Ishikawa (cell line): ENCODE results near the gene GAREM1.

Source experiments
- CEBPB ChIP-seq: IDR thresholded peaks from 2 replicates; pipeline ENCODE4 v1.6.1; 2012
- CREB1 ChIP-seq: IDR thresholded peaks from 2 replicates; pipeline ENCODE4 v1.6.1; 2012; ENCODE audit warnings: low read depth
- EGR1 ChIP-seq: IDR thresholded peaks from 2 replicates; pipeline ENCODE4 v1.6.1; 2012
- EP300 ChIP-seq: IDR thresholded peaks from 2 replicates; pipeline ENCODE4 v1.6.1; 2012; ENCODE audit warnings: borderline replicate concordance
- FOXM1 ChIP-seq: IDR thresholded peaks from 2 replicates; pipeline ENCODE4 v1.6.1; 2012; ENCODE audit warnings: low read depth, borderline replicate concordance
- MAX ChIP-seq: IDR thresholded peaks from 2 replicates; pipeline ENCODE4 v1.6.1; 2012
- NFIC ChIP-seq: IDR thresholded peaks from 2 replicates; pipeline ENCODE4 v1.6.1; 2012
- RAD21 ChIP-seq: IDR thresholded peaks from 2 replicates; pipeline ENCODE4 v1.6.1; 2012; ENCODE audit warnings: low read depth
- REST ChIP-seq: IDR thresholded peaks from 2 replicates; pipeline ENCODE4 v1.6.1; 2012; ENCODE audit warnings: low read depth, mild to moderate bottlenecking
- TAF1 ChIP-seq: IDR thresholded peaks from 2 replicates; pipeline ENCODE4 v1.6.1; 2012; ENCODE audit warnings: low read depth, mild to moderate bottlenecking
- TCF12 ChIP-seq: IDR thresholded peaks from 2 replicates; pipeline ENCODE4 v1.6.1; 2012; ENCODE audit warnings: low read depth
- TEAD4 ChIP-seq: IDR thresholded peaks from 2 replicates; pipeline ENCODE4 v1.6.1; 2012
- USF1 ChIP-seq: IDR thresholded peaks from 2 replicates; pipeline ENCODE4 v1.6.1; 2012
- YY1 ChIP-seq: IDR thresholded peaks from 2 replicates; pipeline ENCODE4 v1.6.1; 2012; ENCODE audit warnings: low read depth
- ZBTB7A ChIP-seq: IDR thresholded peaks from 2 replicates; pipeline ENCODE4 v1.6.1; 2012; ENCODE audit warnings: low read depth

The GAREM1 gene

GRCh38 chr18:32435631-32436500, 34.8 kb downstream of the GAREM1 start:
- TF ChIP-seq EGR1 (no peak), NFIC (no peak), CEBPB (no peak), TAF1 (no peak), TEAD4 (no peak), EP300 (no peak), YY1 (no peak), RAD21 (no peak), MAX (no peak), USF1 (no peak), ZBTB7A (no peak), TCF12 (no peak), FOXM1 (no peak), CREB1 (no peak), REST (no peak)

GRCh38 chr18:32431753-32432152, 38.9 kb downstream of the GAREM1 start:
- TF ChIP-seq MAX (no peak), REST (no peak), TEAD4 (no peak), EP300 (no peak), TAF1 (no peak), EGR1 (no peak), CEBPB (no peak), NFIC (no peak), TCF12 (no peak), USF1 (no peak), CREB1 (no peak), FOXM1 (no peak), ZBTB7A (no peak), YY1 (no peak), RAD21 (no peak)

GRCh38 chr18:32429402-32429801, 41.3 kb downstream of the GAREM1 start:
- TF ChIP-seq TEAD4 (no peak), CREB1 (no peak), USF1 (no peak), EP300 (no peak), TAF1 (no peak), REST (no peak), FOXM1 (no peak), YY1 (no peak), RAD21 (no peak), CEBPB (no peak), ZBTB7A (no peak), EGR1 (no peak), TCF12 (no peak), NFIC (no peak), MAX (no peak)
